K562 (cell line): Measurements from ENCODE around the gene TEX35. TPM values are rescaled to one million over a fixed set of nuclear protein-coding genes. Genes with fewer than 3 reads are reported as not detected.

ENCODE experiments used
- ATAC-seq: fragments of 200-7000 bp; cut with Tn5 transposase; 3 replicates; pipeline ENCODE4 v1.9.1; 2020; ENCODE audit warnings: moderate library complexity
- BruUV-seq: library from RNA; stranded (reverse); fragments of 400-500 nt; replicated peaks from 2 replicates; lab custom pipeline; 2021; lab: Mats Ljungman, UMichigan
- CTCF ChIA-PET: fragments of 300-600 bp; formaldehyde crosslinking; extraction: SDS; loops from one replicate; lab custom pipeline; 2021; ENCODE audit warnings: low intra/inter-chr PET ratio; lab: Yijun Ruan, JAX
- POLR2A ChIA-PET: fragments of 300-600, 350-650 bp; sonication (Branson Sonifier 250); formaldehyde crosslinking; extraction: SDS; loops from one replicate; lab custom pipeline; 2021; ENCODE audit warnings: antibody characterized with exemption, inconsistent platforms; lab: Yijun Ruan, JAX
- DNase-seq, 4 experiments: peaks; one replicate each; pipeline versions ENCODE4 v3.0.0 to v3.0.0-alpha.2; 2011 to 2018; ENCODE audit warnings: low spot score in 3 of 4, mixed read lengths in 3 of 4; ENCODE audit errors: extremely low read depth in 1 of 4
- FAIRE-seq: peaks from 2 replicates; lab custom pipeline; 2011; peaks lifted over from hg19 to GRCh38; lab: Jason Lieb, UNC
- H2AFZ ChIP-seq: 2 replicates; pipeline ENCODE4 v1.6.0; 2011; ENCODE audit warnings: low read depth, low read length, control low read depth, inconsistent platforms
- H3K27ac ChIP-seq: fragments of 200-600 bp; 3 replicates; pipeline ENCODE4 v1.8.0; 2011; ENCODE audit warnings: low read depth, mild to moderate bottlenecking, control low read depth, inconsistent platforms, low read length, moderate library complexity, mixed read lengths; ENCODE audit errors: extremely low read depth
- H3K27me3 ChIP-seq, 2 experiments: fragments of 300-600 bp in 1 of 2; 2 replicates in 1 of 2; 3 replicates in 1 of 2; pipeline versions ENCODE4 v1.6.0 to v1.8.0; 2011; ENCODE audit warnings: inconsistent platforms in 2 of 2, low read length in 2 of 2, mild to moderate bottlenecking in 1 of 2, mixed read lengths in 1 of 2, moderate library complexity in 1 of 2; ENCODE audit not compliant: control insufficient read depth in 2 of 2, insufficient read depth in 2 of 2
- H3K36me3 ChIP-seq: fragments of 300-600 bp; 3 replicates; pipeline ENCODE4 v1.8.0; 2011; ENCODE audit warnings: mild to moderate bottlenecking, low read length, inconsistent platforms; ENCODE audit not compliant: control insufficient read depth, insufficient read depth
- H3K4me1 ChIP-seq, 2 experiments: fragments of 200-600 bp in 1 of 2; replicated peaks in 1 of 2; 2 replicates in 1 of 2; 3 replicates in 1 of 2; pipeline versions ENCODE4 v1.5.1 to v1.8.0; 2011; ENCODE audit warnings: inconsistent platforms in 2 of 2, low read length in 2 of 2, mild to moderate bottlenecking in 1 of 2, mixed read lengths in 1 of 2, moderate library complexity in 1 of 2; ENCODE audit not compliant: control insufficient read depth in 2 of 2, insufficient read depth in 2 of 2
- H3K4me2 ChIP-seq: 2 replicates; pipeline ENCODE4 v1.6.1; 2011; ENCODE audit warnings: low read length, control low read depth, inconsistent platforms, mixed read lengths; ENCODE audit not compliant: insufficient read depth
- H3K4me3 ChIP-seq: fragments of 200-600 bp; sonication (generic), shearing (Covaris generic); 2 replicates; pipeline ENCODE4 v1.5.1; 2016; ENCODE audit warnings: control low read depth, inconsistent platforms
- H3K79me2 ChIP-seq: fragments of 200-600 bp; 3 replicates; pipeline ENCODE4 v1.8.0; 2011; ENCODE audit warnings: low read length, inconsistent platforms; ENCODE audit not compliant: control insufficient read depth, insufficient read depth
- H3K9ac ChIP-seq, 2 experiments: 2 replicates each; pipeline versions ENCODE4 v1.6.0 to v1.6.1; 2011; ENCODE audit warnings: low read depth in 2 of 2, low read length in 2 of 2, control low read depth in 1 of 2, inconsistent platforms in 1 of 2, mild to moderate bottlenecking in 1 of 2, mixed read lengths in 1 of 2; ENCODE audit not compliant: insufficient read depth in 1 of 2
- H3K9me1 ChIP-seq: one replicate; pipeline ENCODE4 v1.6.0; 2011; ENCODE audit warnings: inconsistent platforms, mild to moderate bottlenecking, low read length, moderate library complexity; ENCODE audit not compliant: control insufficient read depth, insufficient read depth
- H3K9me3 ChIP-seq: replicated peaks from 2 replicates; pipeline ENCODE4 v1.5.1; 2011; ENCODE audit warnings: low read depth, low read length, inconsistent platforms; ENCODE audit not compliant: control insufficient read depth, insufficient read depth
- H4K20me1 ChIP-seq: replicated peaks from 2 replicates; pipeline ENCODE4 v1.6.1; 2011; ENCODE audit warnings: low read length, inconsistent platforms, mixed read lengths; ENCODE audit not compliant: control insufficient read depth, insufficient read depth
- PHF20 ChIP-seq: fragments of 450-650 bp; IDR thresholded peaks from 2 replicates; pipeline ENCODE4 v1.6.1; 2018; ENCODE audit not compliant: partially characterized antibody
- TEAD1 ChIP-seq, 2 experiments: fragments of 450-650 bp in 1 of 2; sonication (generic) in 1 of 2; formaldehyde crosslinking; IDR thresholded peaks; 2 replicates each; pipeline versions ENCODE4 v1.4.0 to v1.8.0; 2020 to 2022; ENCODE audit warnings: mild to moderate bottlenecking in 2 of 2, missing genetic modification reagents in 1 of 2
- ZBTB11 ChIP-seq, 3 experiments: fragments of 200-800 bp in 1 of 3; fragments of 250-450 bp in 1 of 3; fragments of 450-650 bp in 1 of 3; sonication (Bioruptor Pico) in 1 of 3; sonication (Bioruptor generic) in 1 of 3; formaldehyde crosslinking in 1 of 3; IDR thresholded peaks; 2 replicates each; pipeline versions ENCODE4 v1.6.1 to v1.8.0; 2016 to 2022; ENCODE audit warnings: mild to moderate bottlenecking in 2 of 3, missing genetic modification characterization in 2 of 3, missing compliant biosample characterization in 1 of 3, moderate library complexity in 1 of 3
- WGBS: fragments of 100-300 bp; shearing (Covaris generic); methylation state at CpG from one replicate; pipeline ENCODE4 v1.1.6; 2016; ENCODE audit warnings: low coverage, mixed read lengths; ENCODE audit not compliant: insufficient coverage; ENCODE audit errors: missing lambda C conversion rate; 5-methylcytosine and 5-hydroxymethylcytosine counted together
- in situ Hi-C: fragments of 300-500 bp; cut with MboI; formaldehyde crosslinking; loops from 4 replicates; pipeline ENCODE4 v1.15.0; 2018; ENCODE audit warnings: inconsistent platforms, mixed read lengths
- intact Hi-C: fragments of 100-400 bp; cut with micrococcal nuclease; formaldehyde crosslinking; loops from 2 replicates; pipeline ENCODE4 v1.14.2; 2022
- polyA plus RNA-seq, 8 experiments: library from polyadenylated mRNA; depleted of rRNA in 4 of 8; stranded (reverse) in 5 of 8; unstranded in 3 of 8; fragments of >200 nt; fragmentation: Nextera tagmentation in 2 of 8; fragmentation: Illumina TruSeq in 1 of 8; extraction: Ambion mirVana in 2 of 8; extraction: Trizol in 1 of 8; gene quantifications; 2 replicates each; pipeline versions ENCODE4 v1.2.1 to v1.2.3, GENCODE V29; 2011 to 2014; ENCODE audit warnings: inconsistent platforms in 1 of 8, missing spikeins in 1 of 8
- total RNA-seq, 7 experiments: library from RNA; depleted of rRNA in 6 of 7; stranded (reverse); fragments of >200 nt in 6 of 7; fragmentation: Illumina TruSeq in 2 of 7; extraction: Trizol in 2 of 7; gene quantifications; 2 replicates each; pipeline versions ENCODE4 v1.2.1 to v1.2.3, GENCODE V29; 2011 to 2021; ENCODE audit warnings: low replicate concordance in 1 of 7

Gene TEX35
- total and polyA plus RNA-seq, 9 of the 15 experiments (the other 6 are each of a cell fraction or from before 2014, with no cell fraction given), result not detected

- H3K4me2 ChIP-seq, result no peak overlapping the region
- no peak overlapping the region for H3K9ac ChIP-seq
- peaks cover 0 to 4% of the 10 kb centered on the region in 2 experiments; a peak in 1 of 5 replicates for H3K27me3 ChIP-seq
- FAIRE-seq (no peak), DNase-seq (no peak)
- no peak for TF ChIP-seq ZBTB11 (CRISPR knock-in tag; IDR thresholded peaks at IDR 0.05)
- no peak for TF ChIP-seq PHF20
- no peak for TF ChIP-seq TEAD1 (CRISPR knock-in tag; IDR thresholded peaks at IDR 0.05)
- TF ChIP-seq, all 486 proteins: peak for 0
- H3K79me2 ChIP-seq, result no peaks in the 10 kb centered on the region
- no peak overlapping the region for H3K27ac ChIP-seq
- no peak overlapping the region for H3K4me3 ChIP-seq
- in situ Hi-C loops (no loop called here), intact Hi-C loops (no loop called here)
- ATAC-seq, result no peak
- POLR2A ChIA-PET, result interaction anchor here (1.1 kb wide), 1 partner anchor 16 kb away, joined by 3 read pairs; no protein-coding TSS in a partner anchor
- BruUV-seq, result no TSS peak
- H2AFZ ChIP-seq, result no peak overlapping the region
- CTCF ChIA-PET, result no interaction called here
- WGBS, result 0% methylated on average over 5 of the region's 5 CpGs
- no peaks in the 10 kb centered on the region for H3K36me3 ChIP-seq
- H3K9me1 ChIP-seq, result no peaks in the 10 kb centered on the region
- no peaks in the 10 kb centered on the region for H3K4me1 ChIP-seq
- no peaks in the 10 kb centered on the region for H3K9me3 ChIP-seq
- no peaks in the 10 kb centered on the region for H4K20me1 ChIP-seq
Observed at GRCh38 chr1:178470411-178470960, 42.4 kb upstream of the TEX35 start.
